Tibial nerve (tissue), 4 donors: ENCODE data around the gene SMAP1. TPM values are rescaled to one million over a fixed set of nuclear protein-coding genes. Genes with fewer than 3 reads are reported as not detected.

Experiments used
- DNase-seq, 2 donors: peaks; one replicate each; pipeline ENCODE4 v3.0.0-alpha.2; 2019; ENCODE audit warnings: low spot score in 2 of 2
- H3K27ac ChIP-seq, 4 donors: fragments of 200-600 bp; sonication (generic) in 3 of 4; one replicate each; pipeline ENCODE4 v1.5.1; 2017 to 2019; ENCODE audit warnings: mild to moderate bottlenecking in 1 of 4
- H3K27me3 ChIP-seq, 2 donors: fragments of 200-600 bp; sonication (generic) in 1 of 2; one replicate each; pipeline versions ENCODE4 v1.5.1 to v1.6.0; 2017 to 2019
- H3K36me3 ChIP-seq, 3 donors: fragments of 200-600 bp; sonication (generic); one replicate each; pipeline ENCODE4 v1.5.1; 2018 to 2019
- H3K4me1 ChIP-seq, 4 donors: fragments of 200-600 bp; sonication (generic) in 3 of 4; one replicate each; pipeline ENCODE4 v1.5.1; 2017 to 2019
- H3K4me3 ChIP-seq, 4 donors: fragments of 200-600 bp; sonication (generic) in 3 of 4; one replicate each; pipeline ENCODE4 v1.5.1; 2017 to 2019; ENCODE audit warnings: mild to moderate bottlenecking in 1 of 4, moderate library complexity in 1 of 4
- H3K9me3 ChIP-seq, 4 donors: fragments of 200-600 bp; sonication (generic) in 3 of 4; one replicate each; pipeline ENCODE4 v1.5.1; 2017 to 2019
- EP300 ChIP-seq, 2 donors: sonication (generic); formaldehyde crosslinking; IDR thresholded peaks; one replicate each; pipeline ENCODE4 v1.6.1; 2017; ENCODE audit warnings: antibody characterized with exemption in 2 of 2, mild to moderate bottlenecking in 1 of 2
- POLR2A ChIP-seq, 2 donors: fragments of 450-650 bp; IDR thresholded peaks; one replicate each; pipeline ENCODE4 v1.6.1; 2017; ENCODE audit warnings: antibody characterized with exemption in 2 of 2, mild to moderate bottlenecking in 2 of 2, moderate library complexity in 2 of 2
- WGBS, 2 donors: methylation state at CpG; one replicate each; pipeline ENCODE4 v1.1.5; 2018; 5-methylcytosine and 5-hydroxymethylcytosine counted together
- total RNA-seq, 4 donors: library from RNA; depleted of rRNA; stranded (reverse); fragments of >200 nt; gene quantifications; one replicate each; pipeline ENCODE4 v1.1.0, GENCODE V29; 2016
- TF ChIP-seq, protein P1 (sequence below), 5 experiments: fragments of 200-600 bp in 3 of 5; fragments of 450-650 bp in 2 of 5; sonication (generic) in 3 of 5; IDR thresholded peaks; one replicate each; pipeline ENCODE4 v1.5.1; 2016 to 2019; ENCODE audit warnings: antibody characterized with exemption in 5 of 5, mild to moderate bottlenecking in 3 of 5, moderate library complexity in 2 of 5

Gene SMAP1
- total RNA-seq, 4 donors from 2014 or later, result 18.0 to 21.6 (median 20.2) TPM

DNA sequence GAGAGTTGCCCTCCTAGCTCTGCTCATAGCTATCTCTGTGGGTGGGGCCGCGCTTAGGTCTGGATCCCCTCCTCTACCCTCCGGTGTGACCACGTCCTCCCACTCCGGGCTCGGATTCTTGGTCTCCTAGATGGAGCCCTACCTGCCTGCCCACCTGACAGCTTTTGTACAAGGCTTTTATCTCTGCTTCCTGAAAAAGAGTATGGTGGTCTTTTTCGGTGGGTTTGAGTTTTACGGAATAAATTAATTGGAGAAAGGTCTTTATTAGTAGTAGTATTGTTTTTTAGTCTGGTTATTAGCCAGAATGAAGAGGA is 773 bp downstream of the SMAP1 start:
- WGBS, 2 donors, result 2% methylated on average over 8 of the region's 8 CpGs
- DNase-seq, result no peak
- H3K9me3 ChIP-seq, result no peaks in the 10 kb centered on the region
- no peaks in the 10 kb centered on the region for H3K36me3 ChIP-seq
- H3K4me3 ChIP-seq, result peak overlapping the region; percentile 70 to 98 (median 94)
- H3K4me1 ChIP-seq, result peaks cover 0 to 47% (median 10%) of the 10 kb centered on the region in 4 donors
- no peak for TF ChIP-seq EP300 (IDR thresholded peaks at IDR 0.05)
- TF ChIP-seq POLR2A (IDR thresholded peaks at IDR 0.05), result no peak
- TF ChIP-seq, protein P1, sequence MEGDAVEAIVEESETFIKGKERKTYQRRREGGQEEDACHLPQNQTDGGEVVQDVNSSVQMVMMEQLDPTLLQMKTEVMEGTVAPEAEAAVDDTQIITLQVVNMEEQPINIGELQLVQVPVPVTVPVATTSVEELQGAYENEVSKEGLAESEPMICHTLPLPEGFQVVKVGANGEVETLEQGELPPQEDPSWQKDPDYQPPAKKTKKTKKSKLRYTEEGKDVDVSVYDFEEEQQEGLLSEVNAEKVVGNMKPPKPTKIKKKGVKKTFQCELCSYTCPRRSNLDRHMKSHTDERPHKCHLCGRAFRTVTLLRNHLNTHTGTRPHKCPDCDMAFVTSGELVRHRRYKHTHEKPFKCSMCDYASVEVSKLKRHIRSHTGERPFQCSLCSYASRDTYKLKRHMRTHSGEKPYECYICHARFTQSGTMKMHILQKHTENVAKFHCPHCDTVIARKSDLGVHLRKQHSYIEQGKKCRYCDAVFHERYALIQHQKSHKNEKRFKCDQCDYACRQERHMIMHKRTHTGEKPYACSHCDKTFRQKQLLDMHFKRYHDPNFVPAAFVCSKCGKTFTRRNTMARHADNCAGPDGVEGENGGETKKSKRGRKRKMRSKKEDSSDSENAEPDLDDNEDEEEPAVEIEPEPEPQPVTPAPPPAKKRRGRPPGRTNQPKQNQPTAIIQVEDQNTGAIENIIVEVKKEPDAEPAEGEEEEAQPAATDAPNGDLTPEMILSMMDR (IDR thresholded peaks at IDR 0.05), result no peak
- no peaks in the 10 kb centered on the region for H3K27me3 ChIP-seq
- H3K27ac ChIP-seq, result peak overlapping the region; percentile 58 to 94 (median 88)

DNA sequence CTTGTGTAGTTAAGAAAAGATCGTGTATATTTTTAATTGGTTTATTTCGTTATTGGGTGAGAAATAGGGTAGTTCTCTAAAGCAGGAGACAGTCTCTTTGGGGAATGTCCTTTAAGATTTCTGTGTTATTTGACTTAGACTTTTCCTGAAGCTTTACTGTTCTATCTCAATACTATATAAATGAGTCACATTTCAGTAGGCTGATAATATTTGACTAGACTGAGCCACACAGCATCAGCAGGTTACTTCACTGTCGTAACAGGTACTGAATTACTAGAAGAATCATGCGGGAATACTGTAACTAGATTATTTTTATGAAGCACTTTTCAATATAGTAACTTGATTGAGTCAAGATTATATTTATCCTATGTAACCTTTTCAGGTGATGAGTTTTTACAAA is 1.4 kb downstream of the SMAP1 start:
- H3K9me3 ChIP-seq, result no peaks in the 10 kb centered on the region
- 58 to 62% methylated on average over 4 of the region's 4 CpGs for WGBS, 2 donors
- H3K27me3 ChIP-seq, result no peaks in the 10 kb centered on the region
- H3K36me3 ChIP-seq, result no peaks in the 10 kb centered on the region
- no peak overlapping the region for H3K27ac ChIP-seq
- peak overlapping the region in 2 of 4 donors; percentile 91 to 98 for H3K4me3 ChIP-seq
- TF ChIP-seq, protein P1 (IDR thresholded peaks at IDR 0.05), result no peak
- no peak for TF ChIP-seq EP300 (IDR thresholded peaks at IDR 0.05)
- TF ChIP-seq POLR2A (IDR thresholded peaks at IDR 0.05), result no peak
- DNase-seq, result no peak
- H3K4me1 ChIP-seq, result peaks cover 0 to 53% (median 10%) of the 10 kb centered on the region in 4 donors

DNA sequence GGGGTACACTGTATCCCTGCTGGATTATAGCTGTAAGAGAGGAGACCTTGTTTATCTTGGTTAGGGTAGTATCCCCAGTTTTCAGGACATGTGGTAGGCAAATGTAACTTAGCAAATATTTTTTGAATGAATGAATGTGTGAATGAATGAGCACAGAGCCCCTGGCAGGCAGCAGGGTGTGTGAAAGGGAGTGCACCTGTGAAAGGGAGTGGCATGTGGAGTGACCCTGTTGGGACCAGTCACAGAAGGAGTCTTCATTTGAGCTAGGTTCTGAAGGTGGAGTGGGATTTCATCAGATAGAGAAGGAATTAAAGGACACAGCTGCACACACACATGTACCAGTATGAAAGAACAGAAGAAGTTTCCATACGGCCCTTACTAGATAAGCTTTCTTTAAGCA is 4.9 kb downstream of the SMAP1 start:
- TF ChIP-seq, protein P1 (IDR thresholded peaks at IDR 0.05), result no peak
- TF ChIP-seq EP300 (IDR thresholded peaks at IDR 0.05) (no peak), POLR2A (IDR thresholded peaks at IDR 0.05) (no peak)
- H3K36me3 ChIP-seq, result no peaks in the 10 kb centered on the region
- no peak overlapping the region for H3K27ac ChIP-seq
- H3K4me3 ChIP-seq, result no peak overlapping the region
- H3K9me3 ChIP-seq, result no peaks in the 10 kb centered on the region
- WGBS, 2 donors, result 68 to 74% methylated on average over 1 of the region's 1 CpG
- DNase-seq, result no peak
- peaks cover 0 to 44% (median 7%) of the 10 kb centered on the region in 4 donors for H3K4me1 ChIP-seq
- H3K27me3 ChIP-seq, result no peaks in the 10 kb centered on the region

DNA sequence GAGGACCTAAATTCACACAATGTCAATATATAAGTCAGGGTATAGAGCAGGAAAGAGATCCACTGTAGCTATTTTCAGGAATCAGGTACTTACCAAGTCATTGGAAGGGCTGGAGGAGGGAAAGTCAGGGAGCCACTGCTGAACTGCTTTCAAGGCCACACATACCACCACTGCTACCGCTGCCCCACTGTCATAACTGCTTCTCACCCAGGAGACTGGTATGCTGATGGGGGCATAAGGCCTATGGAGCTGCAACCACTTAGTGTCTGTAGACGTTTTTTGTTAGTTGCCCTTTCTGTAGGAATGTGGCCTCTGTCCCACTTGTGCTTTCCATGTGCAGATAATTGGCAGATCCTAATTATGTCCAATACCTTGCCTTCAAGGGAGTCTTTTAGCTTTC is 5.4 kb downstream of the SMAP1 start:
- Histone ChIP-seq H3K4me3 (no peak overlapping the region), H3K36me3 (no peaks in the 10 kb centered on the region), H3K27me3 (no peaks in the 10 kb centered on the region), H3K4me1 (peaks cover 0 to 44% (median 7%) of the 10 kb centered on the region in 4 donors), H3K27ac (peak overlapping the region in 1 of 4 donors; percentile 13), H3K9me3 (no peaks in the 10 kb centered on the region)
- no peak for DNase-seq
- WGBS, 2 donors, result 41 to 59% methylated on average over 2 of the region's 2 CpGs
- TF ChIP-seq, protein P1 (IDR thresholded peaks at IDR 0.05), result no peak
- TF ChIP-seq EP300 (IDR thresholded peaks at IDR 0.05) (no peak), POLR2A (IDR thresholded peaks at IDR 0.05) (no peak)

DNA sequence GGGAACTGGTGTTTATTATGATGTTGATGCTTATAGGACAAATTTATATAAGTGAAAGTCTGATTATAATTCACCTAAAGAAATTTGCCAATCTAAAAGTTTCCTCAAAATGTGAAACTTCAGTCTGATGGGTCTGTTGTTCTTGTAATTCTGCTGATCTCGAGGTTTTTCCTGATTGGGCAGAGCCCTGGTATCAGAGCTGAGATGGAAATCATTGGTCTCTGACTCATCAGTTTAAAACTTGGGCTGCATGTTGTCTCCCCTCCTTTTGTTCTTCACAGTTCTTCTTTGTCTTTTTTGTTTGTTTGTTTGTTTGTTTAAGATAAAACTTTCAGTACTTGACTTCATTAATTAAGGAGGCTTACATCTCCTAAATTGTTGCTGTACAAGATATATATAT is 5.9 kb downstream of the SMAP1 start:
- Histone ChIP-seq H3K27me3 (no peaks in the 10 kb centered on the region), H3K4me1 (peaks cover 0 to 41% (median 7%) of the 10 kb centered on the region in 4 donors), H3K36me3 (no peaks in the 10 kb centered on the region), H3K9me3 (peaks cover 0 to under 1% (median 0%) of the 10 kb centered on the region in 4 donors), H3K27ac (peak overlapping the region in 1 of 4 donors; percentile 13), H3K4me3 (no peak overlapping the region)
- TF ChIP-seq POLR2A (IDR thresholded peaks at IDR 0.05) (no peak), EP300 (IDR thresholded peaks at IDR 0.05) (no peak)
- TF ChIP-seq, protein P1 (IDR thresholded peaks at IDR 0.05), result no peak
- WGBS, 2 donors, result 42 to 52% methylated on average over 1 of the region's 1 CpG
- DNase-seq, result no peak
